ENCODE results near the gene ADARB2.

DNA sequence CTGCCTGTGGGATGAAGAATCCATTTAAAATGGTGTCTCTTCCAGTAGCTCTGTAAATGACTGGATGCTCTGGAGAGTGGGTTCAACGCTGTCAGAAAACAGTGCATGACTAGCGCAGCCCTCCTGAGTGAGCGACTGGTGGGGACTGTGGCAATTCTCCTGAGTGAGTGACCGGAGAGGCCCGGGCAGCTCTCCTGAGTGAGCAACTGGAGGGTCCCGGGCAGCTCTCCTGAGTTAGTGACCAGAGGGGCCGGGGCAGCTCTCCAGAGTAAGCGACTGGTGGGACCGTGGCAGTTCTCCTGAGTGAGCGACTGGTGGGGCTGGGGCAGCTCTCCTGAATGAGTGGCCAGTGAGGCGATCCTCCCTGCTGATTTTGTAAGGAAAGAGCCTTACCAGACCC, 595.6 kb downstream of the ADARB2 start:
- TF ChIP-seq CTCF (IDR thresholded peaks at IDR 0.05), result no peak
- no peak for TF ChIP-seq POLR2A (IDR thresholded peaks at IDR 0.05)
- TF ChIP-seq EP300 (IDR thresholded peaks at IDR 0.05), result no peak
